Gastroesophageal sphincter (tissue), 4 donors: ENCODE measurements around the gene B3GALT2. TPM values are rescaled to one million over a fixed set of nuclear protein-coding genes. Genes with fewer than 3 reads are reported as not detected.
"Not testable (repeated sequence)": the region's sequence is repeated elsewhere in the genome, so short reads cannot be mapped to it uniquely, and the experiment has no call there.

ENCODE experiments used
- ATAC-seq: fragments of 150-250 bp; one replicate; pipeline ENCODE4 v1.9.1; 2016; ENCODE audit warnings: mild to moderate bottlenecking, moderate library complexity
- H3K27ac ChIP-seq, 4 donors: fragments of 200-600 bp; sonication (generic) in 3 of 4; 1 replicate in 3 of 4; 2 replicates in 1 of 4; pipeline ENCODE4 v1.5.1; 2016 to 2019
- H3K27me3 ChIP-seq: fragments of 200-600 bp; sonication (generic); one replicate; pipeline ENCODE4 v1.5.1; 2019
- H3K36me3 ChIP-seq, 2 donors: fragments of 200-600 bp; sonication (generic); one replicate each; pipeline ENCODE4 v1.5.1; 2019; ENCODE audit warnings: control low read depth in 1 of 2
- H3K4me1 ChIP-seq, 3 donors: fragments of 200-600 bp; sonication (generic); 1 replicate in 2 of 3; 2 replicates in 1 of 3; pipeline ENCODE4 v1.5.1; 2016 to 2019; ENCODE audit warnings: control low read depth in 2 of 3
- H3K4me3 ChIP-seq, 2 donors: fragments of 200-600 bp; sonication (generic); one replicate each; pipeline ENCODE4 v1.5.1; 2019; ENCODE audit warnings: mild to moderate bottlenecking in 1 of 2, moderate library complexity in 1 of 2
- H3K9me3 ChIP-seq, 3 donors: fragments of 200-600 bp; sonication (generic); one replicate each; pipeline ENCODE4 v1.5.1; 2017 to 2019; ENCODE audit warnings: control low read depth in 2 of 3
- CTCF ChIP-seq, 4 experiments: fragments of 200-600 bp in 2 of 4; fragments of 450-650 bp in 2 of 4; sonication (generic) in 1 of 4; IDR thresholded peaks; one replicate each; pipeline ENCODE4 v1.5.1; 2017 to 2019; ENCODE audit warnings: antibody characterized with exemption in 4 of 4, mild to moderate bottlenecking in 2 of 4, moderate library complexity in 2 of 4
- EP300 ChIP-seq: sonication (generic); formaldehyde crosslinking; IDR thresholded peaks from one replicate; pipeline ENCODE4 v1.6.1; 2017; ENCODE audit warnings: antibody characterized with exemption, mild to moderate bottlenecking
- POLR2A ChIP-seq, 2 donors: fragments of 450-650 bp; IDR thresholded peaks; one replicate each; pipeline ENCODE4 v1.6.1; 2017; ENCODE audit warnings: antibody characterized with exemption in 2 of 2, mild to moderate bottlenecking in 2 of 2, moderate library complexity in 1 of 2
- POLR2AphosphoS5 ChIP-seq: sonication (generic); formaldehyde crosslinking; IDR thresholded peaks from one replicate; pipeline ENCODE4 v1.6.1; 2017; ENCODE audit warnings: antibody characterized with exemption
- WGBS, 2 donors: methylation state at CpG; one replicate each; pipeline ENCODE4 v1.1.5; 2018; ENCODE audit warnings: low coverage in 1 of 2; 5-methylcytosine and 5-hydroxymethylcytosine counted together
- total RNA-seq, 4 donors: library from RNA; depleted of rRNA; stranded (reverse); fragments of >200 nt; gene quantifications; one replicate each; pipeline ENCODE4 v1.1.0, GENCODE V29; 2016

B3GALT2 gene
- total RNA-seq, 4 donors from 2014 or later, result 1.2 to 5.3 (median 4.2) TPM

- Histone ChIP-seq H3K9me3 (no peaks in the 10 kb centered on the region), H3K36me3 (no peaks in the 10 kb centered on the region), H3K4me3 (no peak overlapping the region), H3K27ac (no peak overlapping the region), H3K4me1 (peaks cover 5 to 64% (median 10%) of the 10 kb centered on the region in 3 donors), H3K27me3 (no peaks in the 10 kb centered on the region)
- no peak for ATAC-seq
- no peak for TF ChIP-seq POLR2AphosphoS5
- TF ChIP-seq EP300, result no peak
- TF ChIP-seq CTCF (IDR thresholded peaks at IDR 0.05), result peak; percentile 11 to 46 (median 31)
- no peak for TF ChIP-seq POLR2A (IDR thresholded peaks at IDR 0.05)
These were observed 3.8 kb upstream of the B3GALT2 start for GRCh38 chr1:193190096-193190744.

DNA sequence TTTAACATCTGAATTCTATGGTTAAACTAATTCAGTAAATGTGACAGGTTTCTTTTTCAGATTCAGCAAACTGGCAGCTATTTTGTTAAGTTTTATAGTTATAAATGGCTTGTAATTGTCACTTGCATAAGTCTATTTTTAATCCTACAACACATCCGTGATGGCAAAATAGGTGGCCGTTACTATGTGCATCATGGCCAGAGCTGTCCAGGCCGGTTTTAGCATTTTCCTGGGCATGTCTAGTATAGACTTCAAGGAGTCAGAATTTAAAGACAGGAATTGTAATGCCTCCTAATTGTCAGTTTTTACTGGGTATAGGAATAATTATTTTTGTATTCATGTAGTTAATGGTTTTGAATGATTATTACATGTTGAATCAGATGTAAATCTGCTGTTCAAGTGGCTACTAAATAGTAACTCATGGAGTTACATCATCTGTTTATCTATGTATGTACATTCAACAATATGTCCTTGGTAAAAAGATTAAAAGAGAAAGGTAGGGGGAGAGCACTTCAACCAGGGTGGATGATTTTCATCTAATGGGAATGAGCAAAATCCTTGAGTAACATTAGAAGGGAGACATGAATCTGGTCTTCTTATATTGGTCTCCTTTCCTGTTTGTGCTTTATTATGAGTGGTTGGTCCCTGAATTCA, 3.2 kb upstream of the B3GALT2 start:
- H3K4me1 ChIP-seq, result peaks cover 5 to 71% (median 11%) of the 10 kb centered on the region in 3 donors
- TF ChIP-seq CTCF (IDR thresholded peaks at IDR 0.05), result no peak
- TF ChIP-seq EP300, result no peak
- no peak for TF ChIP-seq POLR2A (IDR thresholded peaks at IDR 0.05)
- TF ChIP-seq POLR2AphosphoS5, result no peak
- H3K36me3 ChIP-seq, result no peaks in the 10 kb centered on the region
- no peak overlapping the region for H3K4me3 ChIP-seq
- no peak overlapping the region for H3K27ac ChIP-seq
- no peaks in the 10 kb centered on the region for H3K9me3 ChIP-seq
- ATAC-seq, result no peak
- 51 to 54% methylated on average over 3 of the region's 3 CpGs for WGBS, 2 donors
- no peaks in the 10 kb centered on the region for H3K27me3 ChIP-seq

- WGBS, 2 donors, result 72 to 80% methylated on average over 4 to 7 of the region's 7 CpGs
- not testable (repeated sequence) for H3K27me3 ChIP-seq, H3K4me3 ChIP-seq, H3K9me3 ChIP-seq, H3K27ac ChIP-seq, H3K36me3 ChIP-seq, ATAC-seq
- peaks cover 5 to 77% (median 11%) of the 10 kb centered on the region in 3 donors for H3K4me1 ChIP-seq
These were observed 2.5 kb upstream of the B3GALT2 start for GRCh38 chr1:193188915-193189314.

- H3K36me3 ChIP-seq, result no peaks in the 10 kb centered on the region
- TF ChIP-seq POLR2AphosphoS5 (no peak), EP300 (no peak), CTCF (IDR thresholded peaks at IDR 0.05) (no peak), POLR2A (IDR thresholded peaks at IDR 0.05) (no peak)
- no peaks in the 10 kb centered on the region for H3K27me3 ChIP-seq
- no peaks in the 10 kb centered on the region for H3K9me3 ChIP-seq
- H3K27ac ChIP-seq, result peak overlapping the region in 2 of 4 donors; percentile 51 to 60
- peak overlapping the region in 1 of 2 donors; percentile 39 for H3K4me3 ChIP-seq
- H3K4me1 ChIP-seq, result peaks cover 9 to 95% (median 11%) of the 10 kb centered on the region in 3 donors
- ATAC-seq, result no peak
- WGBS, 2 donors, result 50 to 65% methylated on average over 1 of the region's 1 CpG
These were observed 701 bp upstream of the B3GALT2 start for GRCh38 chr1:193187114-193187513.

DNA sequence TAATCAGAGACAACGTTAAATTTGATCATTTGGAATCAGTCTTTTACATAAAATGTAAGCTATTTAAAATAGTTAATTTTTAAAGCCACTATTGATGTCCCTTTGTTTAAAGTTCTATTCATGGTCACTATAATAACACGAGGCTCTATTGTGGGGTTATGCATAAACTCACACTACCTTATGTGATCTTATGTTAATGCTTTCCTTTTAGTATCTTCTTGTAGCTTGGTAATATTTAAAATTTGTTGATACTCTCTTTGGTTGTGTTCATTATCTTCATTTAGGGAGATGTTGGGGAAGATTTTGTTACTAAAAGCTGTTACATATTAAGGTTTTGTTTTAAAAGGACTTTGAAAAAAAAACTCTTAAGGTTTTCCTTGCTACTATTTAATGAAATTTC, 1.2 kb downstream of the B3GALT2 start:
- WGBS, 2 donors, result 40 to 43% methylated on average over 2 of the region's 2 CpGs
- Histone ChIP-seq H3K36me3 (no peaks in the 10 kb centered on the region), H3K4me3 (peak overlapping the region in 1 of 2 donors; percentile 39), H3K27me3 (no peaks in the 10 kb centered on the region), H3K27ac (peak overlapping the region in 1 of 4 donors; percentile 51), H3K9me3 (no peaks in the 10 kb centered on the region), H3K4me1 (peaks cover 11 to 95% (median 13%) of the 10 kb centered on the region in 3 donors)
- no peak for ATAC-seq
- no peak for TF ChIP-seq POLR2A (IDR thresholded peaks at IDR 0.05)
- TF ChIP-seq POLR2AphosphoS5, result no peak
- no peak for TF ChIP-seq CTCF (IDR thresholded peaks at IDR 0.05)
- no peak for TF ChIP-seq EP300
